ENCODE data around the gene GALNT9. TPM values are rescaled to one million over a fixed set of nuclear protein-coding genes. Genes with fewer than 3 reads are reported as not detected.

Gene GALNT9
- polyA plus RNA-seq, 2 of the 4 experiments (the other 2 are of a cell fraction) = 0.66 to 2.8 TPM

GRCh38 chr12:132354982-132355680 lies 25.7 kb upstream of the GALNT9 start:
- Histone ChIP-seq H3K27ac (no peak overlapping the region), H3K4me3 (no peak overlapping the region), H3K9me3 (no peaks in the 10 kb centered on the region), H3K4me2 (no peak overlapping the region), H3K4me1 (peaks cover 9% of the 10 kb centered on the region; the same call in 2 of the 3 replicates)
- FAIRE-seq (no peak), DNase-seq (ENCODE audit: low read depth in 1 of 2, low spot score in 1 of 2) (no peak), ATAC-seq (no peak)
- WGBS (ENCODE audit: missing lambda C conversion rate) = 87% methylated on average over 25 of the region's 34 CpGs
- TF ChIP-seq ELK1 (IDR thresholded peaks at IDR 0.05; ENCODE audit: low read depth, low read length) (no peak), CHD4 (IDR thresholded peaks at IDR 0.05; ENCODE audit: borderline replicate concordance) (no peak), MAZ (IDR thresholded peaks at IDR 0.05; ENCODE audit: borderline replicate concordance, low read depth, low read length) (no peak), ZFP36 (IDR thresholded peaks at IDR 0.05; ENCODE audit: borderline replicate concordance, partially characterized antibody) (no peak), HES2 (IDR thresholded peaks at IDR 0.05) (no peak), TP53 (CRISPR knock-in tag; IDR thresholded peaks at IDR 0.05) (no peak), FOXS1 (CRISPR knock-in tag; IDR thresholded peaks at IDR 0.05) (no peak), SREBF2 (IDR thresholded peaks at IDR 0.05) (no peak), JUNB (IDR thresholded peaks at IDR 0.05) (no peak), EHMT2 (IDR thresholded peaks at IDR 0.05; ENCODE audit: low read depth) (no peak), CBX2 (IDR thresholded peaks at IDR 0.05; ENCODE audit: borderline replicate concordance, low read depth) (no peak), RFX5 (IDR thresholded peaks at IDR 0.05) (no peak), HEYL (CRISPR knock-in tag; IDR thresholded peaks at IDR 0.05) (no peak)
- ChIA-PET CTCF (interaction anchor here (1.3 to 1.5 kb wide), 2 partner anchors 13 to 60 kb away, joined by 3 to 4 read pairs; no protein-coding TSS in a partner anchor), POLR2A (no interaction called here)

GRCh38 chr12:132354211-132354981 lies 25.0 kb upstream of the GALNT9 start:
- Histone ChIP-seq H3K4me1 (peaks cover 9% of the 10 kb centered on the region; the same call in 2 of the 3 replicates), H3K4me3 (no peak overlapping the region), H3K27ac (no peak overlapping the region), H3K9me3 (no peaks in the 10 kb centered on the region), H3K4me2 (no peak overlapping the region)
- FAIRE-seq (no peak), DNase-seq (ENCODE audit: low read depth in 1 of 2, low spot score in 1 of 2) (no peak), ATAC-seq (no peak)
- CTCF ChIA-PET = interaction anchor here (1.3 kb wide), 1 partner anchor 60 kb away, joined by 4 read pairs; no protein-coding TSS in a partner anchor
- 85% methylated on average over 43 of the region's 43 CpGs for WGBS (ENCODE audit: missing lambda C conversion rate)
- TF ChIP-seq HOXA7 (CRISPR knock-in tag; IDR thresholded peaks at IDR 0.05) (no peak), JUN (IDR thresholded peaks at IDR 0.05) (no peak), RNF2 (IDR thresholded peaks at IDR 0.05; ENCODE audit: borderline replicate concordance, low read depth) (no peak), HEYL (CRISPR knock-in tag; IDR thresholded peaks at IDR 0.05) (no peak), ELK1 (IDR thresholded peaks at IDR 0.05; ENCODE audit: low read depth, low read length) (no peak), CHD4 (IDR thresholded peaks at IDR 0.05; ENCODE audit: borderline replicate concordance) (no peak), ESRRA (IDR thresholded peaks at IDR 0.05; ENCODE audit: borderline replicate concordance, low read length) (no peak), HMGXB4 (CRISPR knock-in tag; IDR thresholded peaks at IDR 0.05; ENCODE audit: borderline replicate concordance) (no peak)
- POLR2A ChIA-PET = no interaction called here

Data from A549 (cell line).